ENCODE results near the gene GABPA. TPM values are rescaled to one million over a fixed set of nuclear protein-coding genes. Genes with fewer than 3 reads are reported as not detected.
A peak's percentile ranks its signal among the peaks of the same experiment; 100 is the strongest.

GABPA gene
- total RNA-seq, 1 experiment from 2014 or later = 24.8 TPM

DNA sequence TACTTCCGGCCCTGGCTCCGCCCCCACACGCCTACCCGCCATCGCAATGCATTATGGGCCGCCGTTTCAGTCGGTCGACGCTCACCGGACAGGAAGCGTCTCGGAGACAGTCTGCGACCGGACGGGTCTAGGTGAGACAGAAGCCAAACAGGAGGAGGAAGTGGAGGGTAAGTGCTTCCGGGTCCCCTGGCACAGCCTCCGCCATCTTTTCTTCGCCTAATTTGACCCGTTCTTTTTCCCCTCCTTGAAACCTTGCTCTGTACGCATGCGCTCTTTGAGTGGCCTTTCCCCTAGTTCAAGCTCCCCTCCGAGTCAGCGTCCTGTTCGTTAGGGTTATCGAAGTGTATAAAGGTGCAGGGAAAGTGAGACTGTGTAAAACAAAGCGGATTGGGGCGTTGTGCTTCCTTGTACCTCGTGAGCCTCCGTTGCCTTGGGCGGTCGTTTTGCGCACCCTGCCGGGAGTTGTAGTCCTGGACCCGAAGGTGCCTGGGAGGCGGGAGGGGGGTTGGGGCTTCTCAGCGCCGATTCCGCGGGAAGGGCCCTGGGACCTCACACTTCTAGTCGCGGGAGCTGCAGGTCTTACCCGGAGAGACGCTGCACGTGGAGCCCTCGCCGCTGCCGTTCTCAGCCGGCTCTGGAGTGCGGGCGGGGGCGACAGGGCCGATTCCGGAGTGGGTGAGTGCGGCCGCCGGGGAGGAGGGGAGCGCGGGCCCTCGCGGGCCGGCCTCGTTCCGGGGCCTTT lies at the start of gene GABPA, which contains the start of gene ATP5PF (continued):
- TF ChIP-seq ZNF425 (CRISPR knock-in tag; conservative IDR thresholded peaks at IDR 0.05) (no peak), GABPB1 (CRISPR knock-in tag; IDR thresholded peaks at IDR 0.05) (peak; percentile 81; the same call in 1 of the 2 replicates), CBFB (CRISPR knock-in tag; IDR thresholded peaks at IDR 0.05; ENCODE audit: low read depth) (no peak), FOXP4 (CRISPR knock-in tag; IDR thresholded peaks at IDR 0.05) (peak; percentile 56; the same call in 1 of the 2 replicates), MYBL2 (CRISPR knock-in tag; IDR thresholded peaks at IDR 0.05) (peak; percentile 74), ZNF263 (CRISPR knock-in tag; IDR thresholded peaks at IDR 0.05; ENCODE audit: low read depth) (no peak), NFYB (CRISPR knock-in tag; conservative IDR thresholded peaks at IDR 0.05; ENCODE audit: low read depth) (no peak), ZNF121 (CRISPR knock-in tag; IDR thresholded peaks at IDR 0.05) (no peak), MXD4 (CRISPR knock-in tag; IDR thresholded peaks at IDR 0.05; ENCODE audit: borderline replicate concordance) (no peak), CREB1 (CRISPR knock-in tag; IDR thresholded peaks at IDR 0.05) (0 out of 2 replicates have a peak, but pooled peaks have one; percentile 24), ESRRA (CRISPR knock-in tag; IDR thresholded peaks at IDR 0.05; ENCODE audit: borderline replicate concordance) (no peak), AR (CRISPR knock-in tag; IDR thresholded peaks at IDR 0.05) (no peak), ZNF232 (CRISPR knock-in tag; IDR thresholded peaks at IDR 0.05) (no peak), FOXP1 (CRISPR knock-in tag; IDR thresholded peaks at IDR 0.05; ENCODE audit: borderline replicate concordance) (0 out of 2 replicates have a peak, but pooled peaks have one; percentile 47), ZNF219 (CRISPR knock-in tag; IDR thresholded peaks at IDR 0.05; ENCODE audit: borderline replicate concordance) (no peak), NR2C2 (CRISPR knock-in tag; IDR thresholded peaks at IDR 0.05) (peak; percentile 97), PRRX2 (CRISPR knock-in tag; IDR thresholded peaks at IDR 0.05) (no peak), USF2 (CRISPR knock-in tag; IDR thresholded peaks at IDR 0.05) (no peak), MAX (CRISPR knock-in tag; IDR thresholded peaks at IDR 0.05) (peak; percentile 73; the same call in 1 of the 2 replicates)
- TF ChIP-seq, protein P1, sequence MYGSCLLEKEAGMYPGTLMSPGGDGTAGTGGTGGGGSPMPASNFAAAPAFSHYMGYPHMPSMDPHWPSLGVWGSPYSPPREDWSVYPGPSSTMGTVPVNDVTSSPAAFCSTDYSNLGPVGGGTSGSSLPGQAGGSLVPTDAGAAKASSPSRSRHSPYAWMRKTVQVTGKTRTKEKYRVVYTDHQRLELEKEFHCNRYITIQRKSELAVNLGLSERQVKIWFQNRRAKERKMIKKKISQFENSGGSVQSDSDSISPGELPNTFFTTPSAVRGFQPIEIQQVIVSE (CRISPR knock-in tag; IDR thresholded peaks at IDR 0.05; ENCODE audit: borderline replicate concordance) = no peak
- TF ChIP-seq, protein P2, sequence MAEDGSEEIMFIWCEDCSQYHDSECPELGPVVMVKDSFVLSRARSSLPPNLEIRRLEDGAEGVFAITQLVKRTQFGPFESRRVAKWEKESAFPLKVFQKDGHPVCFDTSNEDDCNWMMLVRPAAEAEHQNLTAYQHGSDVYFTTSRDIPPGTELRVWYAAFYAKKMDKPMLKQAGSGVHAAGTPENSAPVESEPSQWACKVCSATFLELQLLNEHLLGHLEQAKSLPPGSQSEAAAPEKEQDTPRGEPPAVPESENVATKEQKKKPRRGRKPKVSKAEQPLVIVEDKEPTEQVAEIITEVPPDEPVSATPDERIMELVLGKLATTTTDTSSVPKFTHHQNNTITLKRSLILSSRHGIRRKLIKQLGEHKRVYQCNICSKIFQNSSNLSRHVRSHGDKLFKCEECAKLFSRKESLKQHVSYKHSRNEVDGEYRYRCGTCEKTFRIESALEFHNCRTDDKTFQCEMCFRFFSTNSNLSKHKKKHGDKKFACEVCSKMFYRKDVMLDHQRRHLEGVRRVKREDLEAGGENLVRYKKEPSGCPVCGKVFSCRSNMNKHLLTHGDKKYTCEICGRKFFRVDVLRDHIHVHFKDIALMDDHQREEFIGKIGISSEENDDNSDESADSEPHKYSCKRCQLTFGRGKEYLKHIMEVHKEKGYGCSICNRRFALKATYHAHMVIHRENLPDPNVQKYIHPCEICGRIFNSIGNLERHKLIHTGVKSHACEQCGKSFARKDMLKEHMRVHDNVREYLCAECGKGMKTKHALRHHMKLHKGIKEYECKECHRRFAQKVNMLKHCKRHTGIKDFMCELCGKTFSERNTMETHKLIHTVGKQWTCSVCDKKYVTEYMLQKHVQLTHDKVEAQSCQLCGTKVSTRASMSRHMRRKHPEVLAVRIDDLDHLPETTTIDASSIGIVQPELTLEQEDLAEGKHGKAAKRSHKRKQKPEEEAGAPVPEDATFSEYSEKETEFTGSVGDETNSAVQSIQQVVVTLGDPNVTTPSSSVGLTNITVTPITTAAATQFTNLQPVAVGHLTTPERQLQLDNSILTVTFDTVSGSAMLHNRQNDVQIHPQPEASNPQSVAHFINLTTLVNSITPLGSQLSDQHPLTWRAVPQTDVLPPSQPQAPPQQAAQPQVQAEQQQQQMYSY (CRISPR knock-in tag; IDR thresholded peaks at IDR 0.05) = no peak
- TF ChIP-seq, protein P3, sequence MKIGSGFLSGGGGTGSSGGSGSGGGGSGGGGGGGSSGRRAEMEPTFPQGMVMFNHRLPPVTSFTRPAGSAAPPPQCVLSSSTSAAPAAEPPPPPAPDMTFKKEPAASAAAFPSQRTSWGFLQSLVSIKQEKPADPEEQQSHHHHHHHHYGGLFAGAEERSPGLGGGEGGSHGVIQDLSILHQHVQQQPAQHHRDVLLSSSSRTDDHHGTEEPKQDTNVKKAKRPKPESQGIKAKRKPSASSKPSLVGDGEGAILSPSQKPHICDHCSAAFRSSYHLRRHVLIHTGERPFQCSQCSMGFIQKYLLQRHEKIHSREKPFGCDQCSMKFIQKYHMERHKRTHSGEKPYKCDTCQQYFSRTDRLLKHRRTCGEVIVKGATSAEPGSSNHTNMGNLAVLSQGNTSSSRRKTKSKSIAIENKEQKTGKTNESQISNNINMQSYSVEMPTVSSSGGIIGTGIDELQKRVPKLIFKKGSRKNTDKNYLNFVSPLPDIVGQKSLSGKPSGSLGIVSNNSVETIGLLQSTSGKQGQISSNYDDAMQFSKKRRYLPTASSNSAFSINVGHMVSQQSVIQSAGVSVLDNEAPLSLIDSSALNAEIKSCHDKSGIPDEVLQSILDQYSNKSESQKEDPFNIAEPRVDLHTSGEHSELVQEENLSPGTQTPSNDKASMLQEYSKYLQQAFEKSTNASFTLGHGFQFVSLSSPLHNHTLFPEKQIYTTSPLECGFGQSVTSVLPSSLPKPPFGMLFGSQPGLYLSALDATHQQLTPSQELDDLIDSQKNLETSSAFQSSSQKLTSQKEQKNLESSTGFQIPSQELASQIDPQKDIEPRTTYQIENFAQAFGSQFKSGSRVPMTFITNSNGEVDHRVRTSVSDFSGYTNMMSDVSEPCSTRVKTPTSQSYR (CRISPR knock-in tag; IDR thresholded peaks at IDR 0.05) = no peak
